ENCODE measurements around the gene MKNK2.
A peak's percentile ranks its signal among the peaks of the same experiment; 100 is the strongest.

The MKNK2 gene

GRCh38 chr19:2051773-2052704 is 995 bp upstream of the MKNK2 start:
- peak; percentile 43 to 88 (median 82) for DNase-seq
- no peaks in the 10 kb centered on the region for H3K27me3 ChIP-seq (replicated peaks in 2 of 5; ENCODE audit: control insufficient read depth in 4 of 5, insufficient read depth in 5 of 5, low read length in 4 of 5)
- 11% methylated on average over 9 of the region's 18 CpGs for WGBS (ENCODE audit: insufficient coverage)
- H3K9me3 ChIP-seq (ENCODE audit: control extremely low read depth in 1 of 5, control insufficient read depth in 4 of 5, insufficient read depth in 2 of 5, low read depth in 1 of 5, low read length in 4 of 5), result no peaks in the 10 kb centered on the region
- peak overlapping the region; percentile 46 to 78 for H3K27ac ChIP-seq (ENCODE audit: insufficient read depth in 1 of 2, low read depth in 1 of 2, low read length in 2 of 2, poor library complexity in 1 of 2, severe bottlenecking in 2 of 2)
- peaks cover 0 to 21% (median 11%) of the 10 kb centered on the region in 4 experiments for H3K36me3 ChIP-seq (ENCODE audit: control insufficient read depth in 4 of 4, insufficient read depth in 4 of 4, low read length in 3 of 4)
- peaks cover 0 to 60% (median 54%) of the 10 kb centered on the region in 4 experiments for H3K4me1 ChIP-seq (ENCODE audit: control extremely low read depth in 1 of 4, control insufficient read depth in 4 of 4, insufficient read depth in 4 of 4, low read length in 3 of 4)
- ChIA-PET POLR2A (interaction anchor here (0.6 to 2.1 kb wide), 12 partner anchors 8 to 38 kb away, joined by 3 to 14 read pairs (median 4); partner anchors contain the start of gene BTBD2), CTCF (interaction anchor here (0.8 to 2.8 kb wide), 15 partner anchors 10 to 187 kb away, joined by 3 to 21 read pairs (median 3); no protein-coding TSS in a partner anchor)
- H3K4me3 ChIP-seq (ENCODE audit: control insufficient read depth in 1 of 7, extremely low read depth in 1 of 7, insufficient read depth in 4 of 7, low read depth in 2 of 7, low read length in 6 of 7), result peak overlapping the region in 5 of 7 experiments; percentile 26 to 81 (median 53)

GRCh38 chr19:2050349-2050990 is 574 bp downstream of the MKNK2 start:
- Histone ChIP-seq H3K27me3 (replicated peaks in 2 of 5; ENCODE audit: control insufficient read depth in 4 of 5, insufficient read depth in 5 of 5, low read length in 4 of 5) (no peaks in the 10 kb centered on the region), H3K4me1 (ENCODE audit: control extremely low read depth in 1 of 4, control insufficient read depth in 4 of 4, insufficient read depth in 4 of 4, low read length in 3 of 4) (peaks cover 0 to 47% (median 40%) of the 10 kb centered on the region in 4 experiments), H3K9me3 (ENCODE audit: control extremely low read depth in 1 of 5, control insufficient read depth in 4 of 5, insufficient read depth in 2 of 5, low read depth in 1 of 5, low read length in 4 of 5) (no peaks in the 10 kb centered on the region), H3K4me3 (ENCODE audit: control insufficient read depth in 1 of 7, extremely low read depth in 1 of 7, insufficient read depth in 4 of 7, low read depth in 2 of 7, low read length in 6 of 7) (peak overlapping the region; percentile 58 to 94 (median 81)), H3K36me3 (ENCODE audit: control insufficient read depth in 4 of 4, insufficient read depth in 4 of 4, low read length in 3 of 4) (peaks cover 0 to 37% (median 24%) of the 10 kb centered on the region in 4 experiments), H3K27ac (ENCODE audit: insufficient read depth in 1 of 2, low read depth in 1 of 2, low read length in 2 of 2, poor library complexity in 1 of 2, severe bottlenecking in 2 of 2) (peak overlapping the region in 1 of 2 experiments; percentile 81)
- ChIA-PET CTCF (interaction anchor here (1.1 kb wide), 1 partner anchor 10 kb away, joined by 3 read pairs; no protein-coding TSS in a partner anchor), POLR2A (interaction anchor here (1.1 to 2.1 kb wide), 4 partner anchors 8 to 45 kb away, joined by 3 to 14 read pairs (median 7); partner anchors contain the start of genes BTBD2 and MOB3A)
- DNase-seq, result no peak
- 0% methylated on average over 38 of the region's 49 CpGs for WGBS (ENCODE audit: insufficient coverage)

- peak; percentile 47 to 83 (median 80) for DNase-seq
- Histone ChIP-seq H3K27ac (ENCODE audit: insufficient read depth in 1 of 2, low read depth in 1 of 2, low read length in 2 of 2, poor library complexity in 1 of 2, severe bottlenecking in 2 of 2) (peak overlapping the region; percentile 40 to 81), H3K36me3 (ENCODE audit: control insufficient read depth in 4 of 4, insufficient read depth in 4 of 4, low read length in 3 of 4) (peaks cover 0 to 43% (median 28%) of the 10 kb centered on the region in 4 experiments), H3K27me3 (replicated peaks in 2 of 5; ENCODE audit: control insufficient read depth in 4 of 5, insufficient read depth in 5 of 5, low read length in 4 of 5) (no peaks in the 10 kb centered on the region), H3K9me3 (ENCODE audit: control extremely low read depth in 1 of 5, control insufficient read depth in 4 of 5, insufficient read depth in 2 of 5, low read depth in 1 of 5, low read length in 4 of 5) (no peaks in the 10 kb centered on the region), H3K4me3 (ENCODE audit: control insufficient read depth in 1 of 7, extremely low read depth in 1 of 7, insufficient read depth in 4 of 7, low read depth in 2 of 7, low read length in 6 of 7) (peak overlapping the region; percentile 58 to 94 (median 81)), H3K4me1 (ENCODE audit: control extremely low read depth in 1 of 4, control insufficient read depth in 4 of 4, insufficient read depth in 4 of 4, low read length in 3 of 4) (peaks cover 0 to 50% (median 41%) of the 10 kb centered on the region in 4 experiments)
- ChIA-PET POLR2A (interaction anchor here (1.1 to 2.1 kb wide), 3 partner anchors 7 to 45 kb away, joined by 3 to 14 read pairs (median 10); partner anchors contain the start of genes BTBD2 and MOB3A), CTCF (interaction anchor here (1.1 kb wide), 1 partner anchor 9 kb away, joined by 3 read pairs; no protein-coding TSS in a partner anchor)
- 0% methylated on average over 9 of the region's 16 CpGs for WGBS (ENCODE audit: insufficient coverage)
Measured at GRCh38 chr19:2049741-2050348, 1.2 kb downstream of the MKNK2 start.

GRCh38 chr19:2048959-2049740 is 1.9 kb downstream of the MKNK2 start:
- Histone ChIP-seq H3K9me3 (ENCODE audit: control extremely low read depth in 1 of 5, control insufficient read depth in 4 of 5, insufficient read depth in 2 of 5, low read depth in 1 of 5, low read length in 4 of 5) (no peaks in the 10 kb centered on the region), H3K4me3 (ENCODE audit: control insufficient read depth in 1 of 7, extremely low read depth in 1 of 7, insufficient read depth in 4 of 7, low read depth in 2 of 7, low read length in 6 of 7) (peak overlapping the region in 6 of 7 experiments; percentile 58 to 94 (median 83)), H3K27ac (ENCODE audit: insufficient read depth in 1 of 2, low read depth in 1 of 2, low read length in 2 of 2, poor library complexity in 1 of 2, severe bottlenecking in 2 of 2) (peak overlapping the region; percentile 40 to 81), H3K27me3 (replicated peaks in 2 of 5; ENCODE audit: control insufficient read depth in 4 of 5, insufficient read depth in 5 of 5, low read length in 4 of 5) (no peaks in the 10 kb centered on the region), H3K36me3 (ENCODE audit: control insufficient read depth in 4 of 4, insufficient read depth in 4 of 4, low read length in 3 of 4) (peaks cover 0 to 49% (median 31%) of the 10 kb centered on the region in 4 experiments), H3K4me1 (ENCODE audit: control extremely low read depth in 1 of 4, control insufficient read depth in 4 of 4, insufficient read depth in 4 of 4, low read length in 3 of 4) (peaks cover 0 to 57% (median 46%) of the 10 kb centered on the region in 4 experiments)
- ChIA-PET POLR2A (interaction anchor here (0.5 to 1.1 kb wide), 3 partner anchors 33 to 191 kb away, joined by 3 read pairs; partner anchors contain the start of gene BTBD2), CTCF (interaction anchor here (1.1 to 2.9 kb wide), 3 partner anchors 8 to 29 kb away, joined by 3 to 13 read pairs (median 4); no protein-coding TSS in a partner anchor)
- no peak for DNase-seq
- WGBS (ENCODE audit: insufficient coverage), result 92% methylated on average over 18 of the region's 27 CpGs

GRCh38 chr19:2048104-2048958 is 2.7 kb downstream of the MKNK2 start:
- 98% methylated on average over 10 of the region's 17 CpGs for WGBS (ENCODE audit: insufficient coverage)
- peaks cover 0 to 52% (median 31%) of the 10 kb centered on the region in 4 experiments for H3K36me3 ChIP-seq (ENCODE audit: control insufficient read depth in 4 of 4, insufficient read depth in 4 of 4, low read length in 3 of 4)
- no peaks in the 10 kb centered on the region for H3K27me3 ChIP-seq (replicated peaks in 2 of 5; ENCODE audit: control insufficient read depth in 4 of 5, insufficient read depth in 5 of 5, low read length in 4 of 5)
- H3K4me1 ChIP-seq (ENCODE audit: control extremely low read depth in 1 of 4, control insufficient read depth in 4 of 4, insufficient read depth in 4 of 4, low read length in 3 of 4), result peaks cover 0 to 63% (median 52%) of the 10 kb centered on the region in 4 experiments
- peak overlapping the region in 1 of 2 experiments; percentile 43 for H3K27ac ChIP-seq (ENCODE audit: insufficient read depth in 1 of 2, low read depth in 1 of 2, low read length in 2 of 2, poor library complexity in 1 of 2, severe bottlenecking in 2 of 2)
- CTCF ChIA-PET, result interaction anchor here (0.7 to 2.9 kb wide), 3 partner anchors 16 to 28 kb away, joined by 3 to 13 read pairs (median 4); no protein-coding TSS in a partner anchor
- H3K4me3 ChIP-seq (ENCODE audit: control insufficient read depth in 1 of 7, extremely low read depth in 1 of 7, insufficient read depth in 4 of 7, low read depth in 2 of 7, low read length in 6 of 7), result peak overlapping the region in 3 of 7 experiments; percentile 9 to 94 (median 32)
- no peak for DNase-seq
- H3K9me3 ChIP-seq (ENCODE audit: control extremely low read depth in 1 of 5, control insufficient read depth in 4 of 5, insufficient read depth in 2 of 5, low read depth in 1 of 5, low read length in 4 of 5), result no peaks in the 10 kb centered on the region
- POLR2A ChIA-PET, result interaction anchor here (0.5 to 0.9 kb wide), 2 partner anchors 59 to 190 kb away, joined by 3 read pairs; no protein-coding TSS in a partner anchor
